HG02678 (cell line): ENCODE data around the gene DRAP1.

Experiments
- ATAC-seq: cut with Tn5 transposase; IDR thresholded peaks from one replicate; pipeline ENCODE4 v1.9.1; 2021; ENCODE audit warnings: mild to moderate bottlenecking, moderate library complexity; ENCODE audit not compliant: unreplicated experiment

DRAP1 gene

DNA sequence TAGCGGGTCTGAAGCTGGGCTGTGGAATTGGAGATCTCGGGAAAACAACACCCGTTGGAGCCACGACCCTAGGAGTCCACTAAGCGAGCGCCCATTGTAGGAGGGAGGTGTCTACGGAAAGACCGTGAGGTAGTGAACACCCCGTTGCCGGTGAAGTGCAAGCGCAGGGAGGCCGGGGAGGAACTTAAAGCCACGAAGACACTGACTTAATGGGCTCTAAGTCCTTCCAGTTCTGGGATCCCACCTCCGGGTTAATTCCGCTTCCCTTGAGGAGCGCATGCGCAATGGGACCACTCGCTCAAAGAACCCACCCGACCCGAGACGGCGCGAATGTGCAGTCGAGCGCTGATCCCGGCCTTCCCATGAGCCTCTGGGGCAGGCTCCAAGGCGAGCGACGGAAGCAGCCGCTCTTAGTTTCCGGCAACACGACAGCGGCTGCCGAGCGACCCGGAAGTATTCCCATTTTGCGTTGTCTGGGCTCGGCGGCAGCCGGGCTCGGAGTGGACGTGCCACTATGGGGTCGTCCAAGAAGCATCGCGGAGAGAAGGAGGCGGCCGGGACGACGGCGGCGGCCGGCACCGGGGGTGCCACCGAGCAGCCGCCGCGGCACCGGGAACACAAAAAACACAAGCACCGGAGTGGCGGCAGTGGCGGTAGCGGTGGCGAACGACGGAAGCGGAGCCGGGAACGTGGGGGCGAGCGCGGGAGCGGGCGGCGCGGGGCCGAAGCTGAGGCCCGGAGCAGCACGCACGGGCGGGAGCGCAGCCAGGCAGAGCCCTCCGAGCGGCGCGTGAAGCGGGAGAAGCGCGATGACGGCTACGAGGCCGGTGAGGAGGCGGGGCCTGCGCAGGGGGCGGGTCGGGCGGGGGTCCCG is 42.3 kb downstream of the DRAP1 start, which contains the start of gene SART1:
TSS of gene SART1 (plus strand) at position 468 of the 874 bp plus-strand sequence. CDS start at position 515, 47 bp downstream.
- peak; percentile 90 for ATAC-seq

DNA sequence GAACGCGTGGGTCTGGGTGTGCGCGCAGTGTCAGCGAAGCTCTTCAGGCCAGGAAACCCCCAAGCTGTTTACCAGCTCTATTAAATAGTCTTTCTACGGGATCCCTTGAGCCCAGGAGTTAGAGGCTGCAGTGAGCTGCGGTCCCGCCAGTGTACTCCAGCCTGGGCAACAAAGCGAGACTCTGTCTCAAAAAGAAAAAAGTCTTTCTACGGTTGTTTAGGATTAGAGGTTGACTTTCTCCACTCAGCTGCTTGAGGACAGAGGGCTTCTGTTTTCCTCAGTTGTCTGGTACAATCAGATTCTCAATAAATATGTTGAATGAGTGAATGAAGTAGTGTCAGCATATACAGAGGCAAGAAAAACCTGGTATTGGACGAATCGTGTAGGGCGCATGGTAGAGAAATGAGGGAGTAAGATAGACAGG is 42.9 kb downstream of the DRAP1 start:
- ATAC-seq: no peak

DNA sequence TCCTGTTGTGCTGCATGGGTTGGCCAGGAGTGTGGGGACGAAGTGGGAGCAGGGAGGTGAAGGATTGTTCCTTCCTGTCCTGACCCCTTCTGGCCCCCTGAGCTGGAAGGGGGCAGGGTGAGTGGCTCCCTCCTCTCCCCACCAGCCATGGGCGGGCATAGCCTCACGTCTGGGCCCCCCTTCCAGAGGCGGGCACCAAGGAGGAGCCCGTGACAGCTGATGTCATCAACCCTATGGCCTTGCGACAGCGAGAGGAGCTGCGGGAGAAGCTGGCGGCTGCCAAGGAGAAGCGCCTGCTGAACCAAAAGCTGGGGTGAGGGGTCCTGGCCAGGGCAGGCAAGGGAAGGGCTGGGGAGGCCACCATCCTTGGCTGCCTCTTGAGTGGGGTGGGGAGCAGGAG is 45.7 kb downstream of the DRAP1 start:
- no peak for ATAC-seq

DNA sequence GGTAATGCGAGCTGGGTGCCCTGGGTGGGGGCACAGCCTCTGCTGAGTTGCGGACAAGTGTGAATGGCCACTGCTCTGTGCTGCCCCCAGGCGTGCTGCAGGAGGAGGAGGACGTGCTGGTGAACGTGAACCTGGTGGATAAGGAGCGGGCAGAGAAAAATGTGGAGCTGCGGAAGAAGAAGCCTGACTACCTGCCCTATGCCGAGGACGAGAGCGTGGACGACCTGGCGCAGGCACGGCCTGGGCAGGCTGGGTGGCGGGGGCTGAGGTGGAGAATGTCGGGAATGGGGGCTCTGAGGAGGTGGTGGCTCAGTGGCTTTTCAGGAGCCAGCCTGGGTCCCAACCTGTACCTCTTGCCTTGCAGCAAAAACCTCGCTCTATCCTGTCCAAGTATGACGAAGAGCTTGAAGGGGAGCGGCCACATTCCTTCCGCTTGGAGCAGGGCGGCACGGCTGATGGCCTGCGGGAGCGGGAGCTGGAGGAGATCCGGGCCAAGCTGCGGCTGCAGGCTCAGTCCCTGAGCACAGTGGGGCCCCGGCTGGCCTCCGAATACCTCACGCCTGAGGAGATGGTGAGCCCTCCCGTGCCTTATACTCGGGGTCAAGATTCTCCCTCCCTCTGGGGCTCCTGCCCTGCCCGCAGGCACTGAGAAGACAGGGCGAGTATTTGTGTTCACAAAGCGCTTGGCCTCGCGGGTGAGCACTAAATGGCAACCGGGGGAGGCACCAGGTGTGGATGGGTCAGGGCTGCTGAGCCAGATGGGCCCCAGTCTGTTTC is 46.9 kb downstream of the DRAP1 start:
- no peak for ATAC-seq

DNA sequence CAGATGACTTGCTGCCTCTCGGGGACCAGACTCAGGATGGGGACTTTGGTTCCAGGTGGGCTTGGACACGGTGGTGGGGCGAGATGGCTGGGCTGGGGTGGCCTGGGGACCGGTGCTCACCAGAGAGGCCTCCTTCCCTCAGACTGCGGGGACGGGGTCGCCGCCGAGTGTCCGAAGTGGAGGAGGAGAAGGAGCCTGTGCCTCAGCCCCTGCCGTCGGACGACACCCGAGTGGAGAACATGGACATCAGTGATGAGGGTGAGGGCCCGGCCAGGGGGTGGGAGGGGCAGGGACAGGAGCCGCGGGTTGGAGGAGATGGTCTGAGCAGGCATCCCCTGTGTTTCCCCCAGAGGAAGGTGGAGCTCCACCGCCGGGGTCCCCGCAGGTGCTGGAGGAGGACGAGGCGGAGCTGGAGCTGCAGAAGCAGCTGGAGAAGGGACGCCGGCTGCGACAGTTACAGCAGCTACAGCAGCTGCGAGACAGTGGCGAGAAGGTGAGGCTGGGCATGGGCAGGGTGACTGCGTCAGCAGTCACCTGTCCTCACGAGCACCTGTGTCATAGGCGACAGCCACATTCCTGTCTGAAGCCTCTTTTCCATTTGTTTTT is 48.2 kb downstream of the DRAP1 start:
- ATAC-seq: no peak

DNA sequence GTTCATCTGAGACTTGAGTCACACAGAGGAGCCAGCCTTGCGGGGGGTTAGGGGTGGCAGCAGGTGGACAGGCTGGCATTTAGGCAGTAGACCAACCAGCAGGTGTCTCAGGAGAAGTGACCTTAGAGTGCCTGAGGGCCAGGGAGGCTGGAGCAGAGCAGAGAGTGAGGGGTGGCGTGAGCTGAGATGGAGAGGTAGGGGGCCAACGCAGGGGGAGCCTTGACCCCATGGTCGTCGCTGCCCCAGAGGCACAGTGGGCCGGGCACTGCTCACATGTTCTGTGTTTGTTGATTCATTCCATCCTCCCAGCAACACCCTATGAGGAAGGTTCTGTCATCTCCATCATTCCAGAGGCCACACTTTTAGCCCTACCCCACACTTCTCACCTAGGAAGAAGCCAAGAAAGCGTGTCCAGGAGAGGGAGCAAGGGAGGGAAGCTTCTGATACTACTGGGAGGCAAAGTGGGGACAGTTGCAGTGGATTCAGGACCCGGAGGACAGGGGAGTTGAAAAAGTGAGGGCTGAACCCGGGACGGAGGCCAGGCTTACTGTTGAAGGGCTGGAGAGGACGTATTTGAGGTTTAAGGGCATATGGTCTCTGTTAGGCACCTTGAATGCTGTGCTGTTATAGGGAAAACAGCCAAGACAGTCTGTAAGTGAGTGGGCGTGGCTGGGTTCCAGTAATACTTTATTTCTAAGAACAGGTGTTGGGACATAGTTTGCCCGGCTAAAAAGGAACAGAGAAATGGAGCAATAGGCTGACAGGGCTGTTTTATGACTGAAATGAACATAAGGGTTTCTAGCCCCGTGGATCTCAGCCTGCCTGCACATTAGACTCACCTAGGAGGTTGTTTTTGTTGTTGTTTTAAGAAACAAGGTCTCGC is 49.6 kb downstream of the DRAP1 start:
- ATAC-seq: no peak
